Liver (tissue), 9 donors: ENCODE measurements around the gene RHOV. TPM values are rescaled to one million over a fixed set of nuclear protein-coding genes. Genes with fewer than 3 reads are reported as not detected.

ENCODE experiments used
- DNase-seq: peaks from one replicate; pipeline ENCODE4 v3.0.0-alpha.2; 2017; ENCODE audit warnings: low spot score
- H3K27ac ChIP-seq, 2 donors: one replicate each; pipeline ENCODE4 v1.7.0; 2013; ENCODE audit warnings: inconsistent platforms in 2 of 2, low read length in 2 of 2, control low read depth in 1 of 2, low read depth in 1 of 2, mild to moderate bottlenecking in 1 of 2
- H3K27me3 ChIP-seq, 4 donors: one replicate each; pipeline versions ENCODE4 v1.6.1 to v1.7.0; 2013; ENCODE audit warnings: low read length in 3 of 4, inconsistent platforms in 1 of 4, mild to moderate bottlenecking in 1 of 4, moderate library complexity in 1 of 4; ENCODE audit not compliant: control insufficient read depth in 4 of 4, insufficient read depth in 4 of 4
- H3K36me3 ChIP-seq, 4 donors: one replicate each; pipeline versions ENCODE4 v1.6.1 to v1.7.0; 2013; ENCODE audit warnings: low read length in 3 of 4, mild to moderate bottlenecking in 3 of 4, low read depth in 1 of 4, moderate library complexity in 1 of 4; ENCODE audit not compliant: control insufficient read depth in 4 of 4, insufficient read depth in 3 of 4
- H3K4me1 ChIP-seq, 4 donors: one replicate each; pipeline versions ENCODE4 v1.6.1 to v1.7.0; 2013; ENCODE audit warnings: low read length in 3 of 4, mild to moderate bottlenecking in 3 of 4, moderate library complexity in 1 of 4; ENCODE audit not compliant: control insufficient read depth in 4 of 4, insufficient read depth in 4 of 4
- H3K4me3 ChIP-seq, 3 donors: one replicate each; pipeline versions ENCODE4 v1.6.1 to v1.7.0; 2013; ENCODE audit warnings: low read length in 3 of 3, control low read depth in 1 of 3, low read depth in 1 of 3, mild to moderate bottlenecking in 1 of 3
- H3K9ac ChIP-seq, 2 donors: one replicate each; pipeline ENCODE4 v1.7.0; 2013; ENCODE audit warnings: low read length in 2 of 2, mild to moderate bottlenecking in 2 of 2, moderate library complexity in 2 of 2, control low read depth in 1 of 2, low read depth in 1 of 2
- H3K9me3 ChIP-seq, 4 donors: one replicate each; pipeline versions ENCODE4 v1.6.1 to v1.7.0; 2013; ENCODE audit warnings: low read length in 3 of 4; ENCODE audit not compliant: control insufficient read depth in 4 of 4
- ATF3 ChIP-seq: IDR thresholded peaks from 2 replicates; pipeline ENCODE4 v1.6.1; 2016; ENCODE audit warnings: antibody characterized with exemption
- FOXA1 ChIP-seq: IDR thresholded peaks from 2 replicates; pipeline ENCODE4 v1.6.1; 2016; ENCODE audit warnings: antibody characterized with exemption
- FOXA2 ChIP-seq: IDR thresholded peaks from 2 replicates; pipeline ENCODE4 v1.6.1; 2016; ENCODE audit warnings: antibody characterized with exemption
- GABPA ChIP-seq, 2 donors: IDR thresholded peaks in 1 of 2; conservative IDR thresholded peaks in 1 of 2; 2 replicates each; pipeline ENCODE4 v1.6.1; 2016; ENCODE audit warnings: antibody characterized with exemption in 2 of 2, mild to moderate bottlenecking in 1 of 2, moderate library complexity in 1 of 2
- HNF4A ChIP-seq, 2 donors: conservative IDR thresholded peaks; 2 replicates each; pipeline ENCODE4 v1.6.1; 2016; ENCODE audit warnings: antibody characterized with exemption in 2 of 2, mild to moderate bottlenecking in 2 of 2
- JUND ChIP-seq, 2 donors: IDR thresholded peaks; 2 replicates each; pipeline ENCODE4 v1.6.1; 2016; ENCODE audit warnings: antibody characterized with exemption in 2 of 2
- MAX ChIP-seq: IDR thresholded peaks from 2 replicates; pipeline ENCODE4 v1.6.1; 2016; ENCODE audit warnings: antibody characterized with exemption
- RAD21 ChIP-seq, 2 donors: IDR thresholded peaks; 2 replicates each; pipeline ENCODE4 v1.6.1; 2016; ENCODE audit warnings: antibody characterized with exemption in 2 of 2, mild to moderate bottlenecking in 2 of 2
- RXRA ChIP-seq, 2 donors: IDR thresholded peaks; 2 replicates each; pipeline ENCODE4 v1.6.1; 2017 to 2018; ENCODE audit warnings: antibody characterized with exemption in 2 of 2, mild to moderate bottlenecking in 1 of 2
- SP1 ChIP-seq: IDR thresholded peaks from 2 replicates; pipeline ENCODE4 v1.6.1; 2018; ENCODE audit warnings: antibody characterized with exemption, mild to moderate bottlenecking
- TAF1 ChIP-seq: conservative IDR thresholded peaks from 2 replicates; pipeline ENCODE4 v1.6.1; 2016; ENCODE audit warnings: antibody characterized with exemption, mild to moderate bottlenecking
- YY1 ChIP-seq: IDR thresholded peaks from 2 replicates; pipeline ENCODE4 v1.6.1; 2016; ENCODE audit warnings: antibody characterized with exemption, mild to moderate bottlenecking
- ZBTB33 ChIP-seq: IDR thresholded peaks from 2 replicates; pipeline ENCODE4 v1.6.1; 2016; ENCODE audit warnings: antibody characterized with exemption
- WGBS: extraction: QIAGEN DNeasy Blood & Tissue Kit; methylation state at CpG from one replicate; pipeline ENCODE4 v1.1.7; 2013; 5-methylcytosine and 5-hydroxymethylcytosine counted together
- polyA plus RNA-seq, 2 donors: library from polyadenylated mRNA; stranded (reverse) in 1 of 2; unstranded in 1 of 2; fragments of 200-250 nt in 1 of 2; fragments of >200 nt in 1 of 2; fragmentation: Nextera tagmentation in 1 of 2; extraction: Ambion mirVana in 1 of 2; gene quantifications; one replicate each; pipeline versions ENCODE4 v1.2.1 to v1.2.3, GENCODE V29; 2013 to 2015
- total RNA-seq, 2 donors: library from RNA; depleted of rRNA; stranded (reverse); fragments of >200 nt; gene quantifications; one replicate each; pipeline ENCODE4 v1.2.3, GENCODE V29; 2014
- TF ChIP-seq, protein P1 (sequence below): fragments of 150-350 bp; IDR thresholded peaks from 2 replicates; pipeline ENCODE4 v1.5.1; 2017; ENCODE audit warnings: improper control_type of control experiment, low read depth, low read length; ENCODE audit not compliant: missing input control
- donor health status: healthy.
- donor health status: healthy.
- donor health status: healthy.
- donor health status: healthy.
- donor health status: healthy.

The RHOV gene
- total and polyA plus RNA-seq, 4 donors = 0.05 TPM; not detected in 3

DNA sequence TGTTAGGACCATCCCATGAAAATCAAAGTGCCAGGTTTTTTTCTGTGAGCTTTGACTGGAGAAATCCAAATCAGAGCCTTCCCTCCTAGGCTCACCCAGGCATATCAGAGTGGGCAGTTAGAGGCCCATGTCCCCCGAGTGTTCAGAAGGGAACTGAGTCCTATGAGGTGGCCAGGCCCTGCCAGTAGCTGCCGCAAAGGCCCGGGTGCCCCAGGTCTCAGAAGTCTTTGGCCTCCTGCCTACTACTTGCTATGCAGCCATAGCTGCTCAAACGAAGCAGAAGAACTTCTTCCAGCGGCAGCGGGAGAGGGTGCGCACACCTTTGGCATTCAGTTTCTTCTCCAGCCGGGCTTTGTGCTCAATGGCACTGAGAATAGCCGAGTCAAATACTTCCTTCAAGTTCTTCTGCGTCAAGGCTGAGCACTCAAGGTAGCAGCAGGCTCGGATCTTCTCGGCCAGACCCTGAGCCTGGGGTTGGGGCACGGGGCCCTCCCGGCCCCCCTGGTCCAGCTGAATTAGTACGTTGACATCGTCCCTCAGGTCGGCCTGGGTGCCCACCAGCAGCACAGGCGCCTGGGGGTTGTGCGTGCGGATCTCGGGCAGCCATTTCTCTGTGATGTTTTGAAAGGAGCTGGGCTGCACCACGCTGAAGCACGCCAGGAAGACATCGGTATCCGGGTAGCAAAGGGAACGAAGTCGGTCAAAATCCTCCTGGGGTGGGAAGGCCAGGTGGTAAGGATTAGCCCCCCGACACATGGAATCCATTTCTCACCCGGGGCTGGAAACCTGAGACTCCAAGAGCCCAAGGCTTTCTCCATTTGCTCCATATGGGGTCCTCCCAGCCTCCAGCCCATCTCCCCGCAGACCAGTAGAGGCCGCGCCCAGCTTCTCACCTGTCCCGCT is 992 bp downstream of the RHOV start:
- H3K9me3 ChIP-seq = no peaks in the 10 kb centered on the region
- no peak overlapping the region for H3K9ac ChIP-seq
- no peak for TF ChIP-seq JUND (IDR thresholded peaks at IDR 0.05)
- TF ChIP-seq, protein P1, sequence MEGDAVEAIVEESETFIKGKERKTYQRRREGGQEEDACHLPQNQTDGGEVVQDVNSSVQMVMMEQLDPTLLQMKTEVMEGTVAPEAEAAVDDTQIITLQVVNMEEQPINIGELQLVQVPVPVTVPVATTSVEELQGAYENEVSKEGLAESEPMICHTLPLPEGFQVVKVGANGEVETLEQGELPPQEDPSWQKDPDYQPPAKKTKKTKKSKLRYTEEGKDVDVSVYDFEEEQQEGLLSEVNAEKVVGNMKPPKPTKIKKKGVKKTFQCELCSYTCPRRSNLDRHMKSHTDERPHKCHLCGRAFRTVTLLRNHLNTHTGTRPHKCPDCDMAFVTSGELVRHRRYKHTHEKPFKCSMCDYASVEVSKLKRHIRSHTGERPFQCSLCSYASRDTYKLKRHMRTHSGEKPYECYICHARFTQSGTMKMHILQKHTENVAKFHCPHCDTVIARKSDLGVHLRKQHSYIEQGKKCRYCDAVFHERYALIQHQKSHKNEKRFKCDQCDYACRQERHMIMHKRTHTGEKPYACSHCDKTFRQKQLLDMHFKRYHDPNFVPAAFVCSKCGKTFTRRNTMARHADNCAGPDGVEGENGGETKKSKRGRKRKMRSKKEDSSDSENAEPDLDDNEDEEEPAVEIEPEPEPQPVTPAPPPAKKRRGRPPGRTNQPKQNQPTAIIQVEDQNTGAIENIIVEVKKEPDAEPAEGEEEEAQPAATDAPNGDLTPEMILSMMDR = no peak
- peaks cover 0 to 3% (median 0%) of the 10 kb centered on the region in 4 donors for H3K27me3 ChIP-seq
- 63% methylated on average over 33 of the region's 33 CpGs for WGBS
- H3K27ac ChIP-seq = no peak overlapping the region
- no peak for DNase-seq
- no peak overlapping the region for H3K4me3 ChIP-seq
- H3K36me3 ChIP-seq = no peaks in the 10 kb centered on the region
- peaks cover 2 to 13% (median 7%) of the 10 kb centered on the region in 4 donors for H3K4me1 ChIP-seq

DNA sequence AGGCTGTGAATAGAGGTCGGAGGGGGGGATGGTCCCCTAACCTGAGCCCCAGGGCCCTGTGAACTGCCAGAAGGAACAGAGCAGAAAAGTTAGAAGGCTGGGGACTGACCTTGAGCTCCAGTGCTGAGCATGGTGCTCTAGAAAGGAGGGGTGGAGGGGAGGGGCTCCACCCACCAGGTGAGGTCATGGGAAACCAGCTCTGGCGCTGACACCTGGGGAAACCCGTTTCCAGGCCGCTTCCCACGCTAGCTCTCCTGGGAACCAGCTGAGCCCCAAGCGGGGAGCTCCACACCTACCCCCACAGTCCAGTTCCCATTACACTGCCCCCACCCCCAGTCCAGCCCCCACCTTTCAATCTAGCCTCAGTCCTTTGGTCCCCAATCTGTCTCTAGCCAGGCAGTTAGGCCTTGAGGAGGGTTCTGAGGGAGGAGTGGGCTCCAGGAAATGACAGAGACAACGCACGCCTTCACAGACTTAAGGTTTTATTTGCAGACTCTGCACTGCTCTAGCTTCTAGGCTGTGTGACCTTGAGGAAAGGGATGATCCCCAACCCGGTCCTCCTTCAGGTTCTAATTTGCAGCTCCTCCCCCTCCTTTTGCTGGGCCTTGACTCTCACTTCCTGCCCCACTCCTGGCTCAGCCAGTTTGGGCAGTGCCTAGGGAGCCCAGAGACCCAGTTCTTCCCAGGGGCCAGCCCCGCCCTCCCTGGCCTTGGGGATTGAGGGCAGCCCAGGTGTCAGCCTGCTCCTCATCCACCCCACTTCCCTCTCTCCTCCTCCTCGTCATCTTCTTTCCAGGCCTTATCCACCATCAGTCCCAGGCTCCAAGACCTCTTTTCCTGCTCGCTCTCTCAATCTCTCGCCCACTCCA is 2.1 kb downstream of the RHOV start:
- no peak overlapping the region for H3K27ac ChIP-seq
- H3K36me3 ChIP-seq = no peaks in the 10 kb centered on the region
- 85% methylated on average over 13 of the region's 13 CpGs for WGBS
- no peak overlapping the region for H3K4me3 ChIP-seq
- no peaks in the 10 kb centered on the region for H3K9me3 ChIP-seq
- no peak for DNase-seq
- peaks cover 2 to 13% (median 7%) of the 10 kb centered on the region in 4 donors for H3K4me1 ChIP-seq
- peaks cover 0 to 3% (median 0%) of the 10 kb centered on the region in 4 donors for H3K27me3 ChIP-seq
- TF ChIP-seq TAF1 = no peak
- TF ChIP-seq ATF3 = no peak
- TF ChIP-seq ZBTB33 = no peak
- no peak for TF ChIP-seq JUND (IDR thresholded peaks at IDR 0.05)
- TF ChIP-seq HNF4A (conservative IDR thresholded peaks at IDR 0.05) = no peak
- H3K9ac ChIP-seq = no peak overlapping the region

GRCh38 chr15:40870716-40871115 is 3.3 kb downstream of the RHOV start:
- Histone ChIP-seq H3K9ac (no peak overlapping the region), H3K27me3 (peaks cover 0 to 3% (median 0%) of the 10 kb centered on the region in 4 donors), H3K4me3 (no peak overlapping the region), H3K27ac (no peak overlapping the region), H3K4me1 (peaks cover 2 to 13% (median 7%) of the 10 kb centered on the region in 4 donors), H3K36me3 (no peaks in the 10 kb centered on the region), H3K9me3 (no peaks in the 10 kb centered on the region)
- WGBS = 95% methylated on average over 1 of the region's 1 CpG
- DNase-seq = no peak
- TF ChIP-seq JUND (IDR thresholded peaks at IDR 0.05) (no peak), TAF1 (no peak), FOXA2 (no peak), YY1 (no peak), SP1 (no peak), HNF4A (conservative IDR thresholded peaks at IDR 0.05) (no peak), ZBTB33 (no peak), ATF3 (no peak), GABPA (IDR thresholded peaks at IDR 0.05 in 1 of 2, conservative IDR thresholded peaks at IDR 0.05 in 1 of 2) (no peak), FOXA1 (no peak), RAD21 (IDR thresholded peaks at IDR 0.05) (no peak), MAX (no peak), RXRA (IDR thresholded peaks at IDR 0.05) (no peak)
- TF ChIP-seq, protein P1 = no peak
